CMK (cell line): Measurements from ENCODE around the gene TBR1.

Source experiments
- DNase-seq: peaks from one replicate; pipeline ENCODE4 v3.0.0-alpha.2; 2010; ENCODE audit warnings: low read depth

Gene TBR1

DNA sequence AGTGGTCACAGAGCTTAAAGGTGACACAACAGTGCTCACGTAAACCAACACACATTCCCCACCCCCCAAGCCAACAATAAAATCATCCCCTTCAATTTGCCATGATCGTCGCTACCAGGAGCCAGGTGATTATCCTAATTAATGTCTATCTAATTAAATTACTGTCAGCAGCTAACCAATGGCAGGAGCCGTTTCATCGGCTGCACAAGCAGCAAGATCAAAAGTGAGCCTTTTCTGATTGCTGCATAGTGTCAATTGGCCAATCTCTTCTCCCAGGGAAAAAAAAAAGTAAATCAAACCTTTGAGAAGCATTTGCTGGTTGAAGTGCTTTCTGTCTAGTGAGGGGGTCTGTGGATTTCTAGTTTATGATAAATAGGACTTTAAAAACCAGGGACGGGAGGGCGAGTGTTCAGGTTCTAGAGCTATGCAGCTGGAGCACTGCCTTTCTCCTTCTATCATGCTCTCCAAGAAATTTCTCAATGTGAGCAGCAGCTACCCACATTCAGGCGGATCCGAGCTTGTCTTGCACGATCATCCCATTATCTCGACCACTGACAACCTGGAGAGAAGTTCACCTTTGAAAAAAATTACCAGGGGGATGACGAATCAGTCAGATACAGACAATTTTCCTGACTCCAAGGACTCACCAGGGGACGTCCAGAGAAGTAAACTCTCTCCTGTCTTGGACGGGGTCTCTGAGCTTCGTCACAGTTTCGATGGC lies at the start of gene TBR1:
Gene TBR1 (plus strand): TSS at position 311 of the 721 bp plus-strand sequence. CDS start 114 bp downstream, at position 425.
- DNase-seq, result no peak

DNA sequence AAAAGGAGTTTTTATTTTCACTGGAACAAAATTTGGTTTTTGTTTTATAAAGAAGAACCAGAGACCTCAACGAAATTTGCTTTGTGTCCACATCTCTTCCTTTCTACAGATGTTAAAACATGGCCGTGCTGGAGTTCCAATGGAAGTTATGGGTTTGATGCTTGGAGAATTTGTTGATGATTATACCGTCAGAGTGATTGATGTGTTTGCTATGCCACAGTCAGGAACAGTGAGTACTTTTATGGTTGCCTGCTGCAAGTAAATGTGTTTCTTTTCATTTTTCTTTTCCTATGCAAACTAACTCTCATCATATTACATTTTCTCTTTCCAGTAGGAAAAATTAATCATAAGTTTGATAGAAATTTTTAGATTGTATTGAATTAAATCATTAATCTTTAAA lies 48.4 kb upstream of the TBR1 start:
- DNase-seq, result no peak

DNA sequence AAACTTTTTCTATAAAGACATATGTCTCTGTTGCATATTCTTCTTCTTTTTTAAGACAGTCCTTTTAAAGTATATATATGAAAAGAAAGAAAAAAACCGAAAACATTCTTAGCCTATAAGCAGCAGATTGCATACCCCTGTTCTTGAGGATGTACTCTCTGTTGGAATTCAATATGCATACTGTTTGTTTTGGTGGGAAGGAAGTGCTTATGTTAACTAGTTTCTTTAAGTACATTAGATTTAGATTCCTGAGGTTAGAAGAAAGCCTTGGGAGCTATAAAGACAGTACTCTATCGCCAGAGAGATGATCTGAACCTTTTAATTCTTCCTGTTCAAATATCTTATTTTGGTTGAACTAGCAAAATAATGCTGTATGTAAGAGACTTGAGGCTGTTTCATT lies 46.8 kb upstream of the TBR1 start:
- no peak for DNase-seq

DNA sequence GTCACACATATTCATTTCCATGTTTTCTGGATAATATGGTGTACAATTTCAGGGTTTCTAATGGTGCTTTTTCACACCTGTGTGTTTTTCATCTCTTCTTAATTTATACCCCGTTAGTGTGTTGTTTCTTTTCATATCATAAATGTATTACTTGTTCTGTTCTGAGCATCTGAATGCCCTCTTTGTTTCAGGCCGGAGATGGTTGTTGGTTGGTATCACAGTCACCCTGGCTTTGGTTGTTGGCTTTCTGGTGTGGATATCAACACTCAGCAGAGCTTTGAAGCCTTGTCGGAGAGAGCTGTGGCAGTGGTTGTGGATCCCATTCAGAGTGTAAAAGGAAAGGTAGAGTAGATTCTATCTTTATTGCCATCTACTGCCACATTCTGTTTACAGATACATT lies 45.1 kb upstream of the TBR1 start:
- DNase-seq, result no peak

DNA sequence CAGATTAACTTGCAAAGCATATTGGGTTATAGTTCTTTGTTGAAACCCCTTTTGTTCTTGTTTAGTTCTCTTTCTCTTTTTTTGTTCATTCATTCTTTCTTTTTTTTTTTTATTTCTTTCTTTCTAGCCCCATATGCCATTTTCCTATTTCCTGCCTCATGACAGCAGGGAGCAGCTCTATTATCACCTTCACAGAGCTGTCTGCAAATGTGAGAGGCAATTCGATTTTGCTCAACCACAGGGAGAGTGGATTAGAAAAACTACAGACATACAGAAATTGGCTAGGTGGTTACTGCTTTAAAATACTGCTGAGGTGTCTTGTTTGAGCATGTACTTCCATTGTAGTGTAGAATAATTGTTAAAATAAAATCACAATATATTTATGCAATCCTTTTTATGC lies 44.2 kb upstream of the TBR1 start:
- DNase-seq, result no peak

DNA sequence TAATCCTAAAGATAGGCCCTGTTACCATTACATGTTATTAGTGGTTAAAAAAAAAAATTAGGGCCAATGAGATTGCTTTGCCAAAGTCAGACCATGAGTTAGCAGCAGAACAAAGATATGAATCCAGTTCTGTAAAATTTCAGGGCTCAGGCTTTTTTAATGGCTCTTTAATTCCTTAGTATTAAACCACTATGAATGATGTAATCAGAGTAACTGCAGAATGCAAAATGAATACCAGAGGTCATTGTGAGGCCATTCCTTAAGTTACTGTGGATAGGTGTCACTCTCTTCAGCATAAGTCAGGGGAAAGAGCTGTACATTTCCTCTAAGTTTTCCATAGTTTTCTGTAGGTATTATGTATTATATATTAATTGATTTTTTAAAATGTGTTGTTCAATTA lies 42.2 kb upstream of the TBR1 start:
- no peak for DNase-seq

DNA sequence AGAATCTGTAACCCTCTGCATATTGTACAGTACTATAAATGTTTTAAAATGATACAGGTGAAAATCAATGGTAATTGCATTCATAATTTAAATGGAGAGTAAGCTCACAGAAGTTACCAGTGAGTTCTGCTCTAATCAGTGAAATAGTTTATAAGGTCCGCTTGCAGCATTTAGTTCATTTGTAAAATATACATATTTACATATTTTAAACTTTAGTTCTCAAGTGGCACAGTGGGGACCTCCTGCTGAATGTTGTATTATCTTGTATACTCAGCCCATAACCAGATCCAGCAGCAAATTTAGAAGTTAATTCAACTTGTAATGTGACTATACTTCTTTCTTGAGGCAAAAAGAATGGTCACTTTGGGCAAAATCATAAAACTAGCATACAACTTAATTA lies 41.7 kb upstream of the TBR1 start:
- DNase-seq, result no peak

DNA sequence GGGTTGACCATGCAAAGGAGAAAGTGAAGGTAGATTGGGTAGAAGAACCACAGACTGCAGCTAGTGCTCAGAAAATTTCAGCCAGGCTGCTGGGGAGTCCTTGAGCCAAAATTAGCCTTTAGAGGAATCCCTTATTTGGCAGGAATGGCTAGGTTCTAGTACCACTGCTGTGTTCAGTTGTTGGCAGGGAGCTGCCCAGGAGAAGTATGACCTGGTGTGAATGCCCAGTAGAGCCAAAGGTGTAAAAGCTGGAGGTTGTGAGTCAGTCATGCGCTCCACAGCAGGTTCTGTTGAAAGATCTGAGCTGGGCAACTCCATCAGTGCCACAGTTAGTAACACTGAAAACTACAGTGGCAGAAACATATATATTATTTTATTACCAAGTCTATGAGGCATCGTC lies 36.4 kb upstream of the TBR1 start:
- no peak for DNase-seq

DNA sequence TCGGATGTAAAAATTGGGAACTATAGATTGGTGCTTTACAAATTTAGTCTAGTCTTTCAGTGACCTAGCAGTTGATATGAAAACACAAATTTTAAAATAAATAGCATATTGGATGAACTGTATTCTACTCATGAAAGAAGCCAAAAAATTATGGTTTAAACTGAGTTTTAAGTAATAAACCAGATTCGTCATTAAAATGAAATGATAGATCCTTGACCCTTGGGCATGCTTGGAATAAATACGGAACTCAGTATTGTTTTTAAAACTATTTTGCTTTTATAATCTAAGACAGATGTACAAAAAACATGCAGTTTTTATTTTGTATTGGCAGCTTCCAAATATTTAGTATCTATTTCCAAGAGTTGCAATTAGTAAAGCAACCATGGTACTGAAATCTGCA lies 34.6 kb upstream of the TBR1 start:
- no peak for DNase-seq

DNA sequence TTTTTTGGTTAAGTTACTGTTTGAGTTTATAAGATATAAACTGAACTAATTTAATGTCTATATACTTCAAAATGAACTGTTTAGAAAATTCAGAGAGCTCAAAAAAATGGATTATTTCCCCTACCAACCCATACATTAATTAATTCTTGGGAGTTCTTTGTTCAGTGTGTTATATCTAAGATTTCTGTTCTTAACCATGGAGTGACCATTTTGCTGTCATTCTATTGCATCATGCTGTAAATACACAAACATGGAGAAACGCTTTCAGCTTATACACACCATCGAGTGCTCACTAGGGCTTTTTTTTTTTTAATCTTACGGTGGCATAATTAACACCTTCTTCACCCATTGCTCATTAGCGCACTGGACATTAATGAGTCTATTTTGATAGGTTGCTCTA lies 33.4 kb upstream of the TBR1 start:
- DNase-seq, result no peak

DNA sequence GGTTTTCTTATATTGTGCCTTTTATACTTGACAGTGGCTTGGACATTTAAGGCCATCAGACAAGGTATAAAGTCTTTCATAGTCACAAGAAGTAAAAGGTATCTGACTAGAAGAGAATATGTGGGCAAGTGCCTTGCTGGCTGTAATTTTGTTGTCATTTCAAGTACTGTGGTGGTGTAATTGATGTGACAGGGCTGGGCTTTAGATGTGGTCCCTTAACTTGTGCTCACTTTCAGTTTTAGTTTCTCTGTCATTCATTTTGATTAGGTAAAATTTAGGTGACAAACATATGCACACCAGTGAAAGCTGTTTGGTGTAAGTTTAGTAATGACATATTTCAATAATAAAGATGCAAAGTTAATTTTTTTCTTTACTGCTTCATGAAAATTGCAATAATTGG lies 31.2 kb upstream of the TBR1 start:
- no peak for DNase-seq

DNA sequence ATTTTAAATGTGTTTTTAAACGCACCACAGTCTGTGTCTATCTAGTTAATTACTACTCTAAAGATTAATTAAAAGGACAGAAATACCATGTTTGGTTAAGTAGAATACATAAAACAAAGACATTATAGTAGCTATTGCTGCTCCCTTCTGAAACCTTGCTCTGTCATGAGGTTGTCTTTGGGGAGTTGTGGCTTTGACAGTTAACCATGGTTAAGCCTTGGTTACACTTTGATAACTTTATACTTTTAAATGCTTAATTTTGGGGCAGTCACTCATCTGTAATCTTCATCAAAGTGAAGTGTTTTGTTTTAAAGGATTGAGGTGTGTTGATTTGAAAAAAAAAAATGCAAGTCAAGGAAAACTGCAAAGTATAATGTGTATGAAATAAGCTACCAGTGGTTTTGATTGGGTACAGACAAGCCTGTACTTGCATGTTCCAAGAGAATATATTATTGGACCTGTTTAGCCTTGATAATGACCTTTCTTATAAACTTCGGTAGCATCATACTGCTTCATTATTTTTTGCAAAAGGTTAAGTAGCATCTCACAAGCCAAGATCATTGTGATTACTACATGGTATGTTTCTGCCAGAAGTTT lies 29.8 kb upstream of the TBR1 start:
- DNase-seq, result no peak

DNA sequence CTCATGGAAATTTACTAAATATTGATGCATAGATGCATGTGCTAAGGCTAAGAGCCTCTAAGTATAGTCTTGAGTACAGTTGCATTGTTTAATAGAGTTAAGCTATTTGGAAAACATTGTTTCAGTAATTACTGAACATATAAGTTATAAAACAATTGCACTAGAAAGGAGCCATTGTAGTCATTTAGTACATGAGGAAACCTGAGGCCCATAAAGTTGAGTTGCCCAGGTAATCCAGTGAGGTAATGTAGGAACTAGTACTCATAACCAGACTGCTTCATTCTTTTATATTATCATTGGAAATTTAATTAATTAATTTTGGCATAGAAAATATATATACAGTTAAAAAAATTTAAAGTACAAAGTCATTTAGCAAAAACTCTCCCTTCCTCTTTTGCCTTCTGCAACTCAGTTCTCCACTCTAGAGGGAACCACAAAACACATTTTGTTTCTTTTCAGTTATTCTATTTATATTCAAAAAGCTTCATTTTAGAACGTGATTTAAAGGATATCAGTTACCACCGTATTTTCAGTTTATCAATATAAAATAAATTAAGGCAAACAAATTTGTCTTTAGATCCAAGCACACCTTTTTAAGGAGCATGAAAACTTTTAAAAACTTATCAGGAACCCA lies 27.8 kb upstream of the TBR1 start:
- no peak for DNase-seq

DNA sequence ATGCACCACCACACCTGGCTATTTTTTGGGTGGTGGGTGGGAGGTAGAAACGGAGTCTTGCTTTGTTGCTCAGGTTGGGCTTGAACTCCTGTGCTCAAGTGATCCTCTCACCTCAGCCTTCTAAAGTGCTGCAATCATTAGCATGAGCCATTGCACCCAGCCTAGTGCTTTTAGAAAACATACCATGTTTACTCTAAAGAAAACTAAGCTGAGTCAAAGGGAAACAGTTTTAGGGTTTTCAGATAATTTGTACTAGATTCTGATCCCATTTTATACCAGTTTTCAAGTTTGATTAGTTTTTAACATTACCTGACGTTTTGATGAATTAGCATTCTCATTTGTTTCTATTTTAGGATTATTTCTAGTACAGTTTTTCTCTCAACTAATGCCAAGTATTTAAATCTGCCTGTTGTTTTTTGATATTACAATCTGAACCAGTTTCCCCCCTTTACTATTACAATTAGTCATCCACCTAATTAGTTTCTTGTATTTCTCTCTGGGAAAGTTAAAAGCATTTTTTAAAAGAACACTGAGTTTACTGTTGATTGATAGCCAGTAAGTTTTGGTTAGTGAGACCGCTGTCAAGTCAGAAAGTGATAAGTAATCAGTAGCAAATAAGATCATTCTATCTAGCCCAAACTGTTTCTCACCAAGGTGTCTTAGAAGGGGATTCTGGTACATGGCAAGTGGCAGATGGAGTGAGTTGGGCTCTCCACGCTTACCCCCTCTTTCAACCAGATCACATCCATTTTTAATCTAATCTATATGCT lies 24.2 kb upstream of the TBR1 start:
- DNase-seq, result no peak

DNA sequence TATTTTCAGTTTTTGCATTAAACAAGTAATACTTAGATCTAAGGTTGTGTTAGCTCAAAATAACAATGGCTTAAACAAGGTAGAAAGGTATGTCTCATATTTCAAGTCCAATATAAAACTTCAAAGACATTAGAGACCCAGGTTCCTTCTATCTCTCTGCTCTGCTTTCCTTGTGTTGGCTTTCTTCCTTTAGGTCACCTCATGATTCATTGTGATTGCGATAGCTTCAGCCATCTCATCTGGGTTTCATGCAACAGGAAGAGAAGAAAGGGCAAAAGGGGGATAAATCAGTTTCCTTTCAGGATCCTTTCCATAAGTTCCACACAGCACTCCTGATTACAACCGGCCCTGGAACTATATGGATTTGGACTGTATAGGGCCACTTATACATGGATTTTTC lies 16.0 kb upstream of the TBR1 start:
- DNase-seq, result no peak

DNA sequence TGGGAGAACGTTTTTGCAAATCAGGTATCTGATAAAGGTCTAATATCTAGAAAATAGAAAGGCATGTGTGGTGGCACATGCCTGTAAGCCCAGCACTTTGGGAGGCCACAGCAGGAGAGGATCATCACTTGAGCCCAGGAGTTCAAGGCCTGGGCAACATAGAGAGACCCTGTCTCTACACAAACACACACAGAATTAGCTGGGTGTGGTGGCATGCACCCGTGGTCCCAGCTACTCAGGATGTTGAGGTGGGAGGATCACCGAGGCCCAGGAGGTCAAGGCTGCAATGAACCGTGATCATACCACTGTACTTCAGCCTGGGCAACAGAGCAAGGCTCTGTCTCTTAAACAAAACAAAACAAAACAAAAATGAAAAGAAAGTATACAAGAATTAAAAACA lies 13.8 kb upstream of the TBR1 start:
- no peak for DNase-seq

DNA sequence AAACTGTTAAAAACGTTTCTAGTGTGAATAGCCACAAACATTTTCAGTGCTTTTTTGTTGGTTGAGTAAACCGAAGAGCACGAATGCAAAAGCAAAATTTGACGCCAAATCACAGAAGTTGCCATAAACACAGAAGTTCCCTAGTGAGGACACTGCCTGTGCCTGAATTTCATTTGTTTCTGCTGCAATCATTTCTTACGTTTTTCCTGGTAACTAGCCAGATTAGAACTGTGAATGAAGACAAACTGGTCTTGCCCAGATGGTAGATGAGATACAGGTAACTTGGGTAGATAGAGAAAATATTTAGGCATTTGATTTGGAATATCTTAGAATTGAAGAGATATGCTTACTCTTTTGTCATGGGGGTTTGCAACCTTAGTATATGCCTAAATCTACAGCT lies 9.8 kb upstream of the TBR1 start:
- DNase-seq, result no peak

DNA sequence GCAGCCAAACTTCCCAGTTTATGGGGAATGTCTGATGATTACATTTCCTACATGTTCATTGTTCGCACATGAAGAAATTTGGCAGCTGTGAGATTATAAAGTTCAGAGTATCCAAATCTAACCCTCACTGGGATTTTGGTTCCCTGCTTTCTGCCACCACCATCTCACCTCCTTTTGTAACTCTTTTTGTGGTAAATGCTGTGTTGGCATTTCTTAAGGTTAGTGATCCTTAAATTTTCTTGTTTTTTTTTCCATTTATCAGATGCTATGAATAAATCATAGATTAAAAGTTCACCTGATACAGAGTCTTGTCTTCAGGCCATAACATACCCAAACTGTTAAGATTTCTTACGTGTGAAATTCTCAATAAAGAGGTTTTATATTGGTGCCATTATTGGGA lies 8.5 kb upstream of the TBR1 start:
- no peak for DNase-seq

DNA sequence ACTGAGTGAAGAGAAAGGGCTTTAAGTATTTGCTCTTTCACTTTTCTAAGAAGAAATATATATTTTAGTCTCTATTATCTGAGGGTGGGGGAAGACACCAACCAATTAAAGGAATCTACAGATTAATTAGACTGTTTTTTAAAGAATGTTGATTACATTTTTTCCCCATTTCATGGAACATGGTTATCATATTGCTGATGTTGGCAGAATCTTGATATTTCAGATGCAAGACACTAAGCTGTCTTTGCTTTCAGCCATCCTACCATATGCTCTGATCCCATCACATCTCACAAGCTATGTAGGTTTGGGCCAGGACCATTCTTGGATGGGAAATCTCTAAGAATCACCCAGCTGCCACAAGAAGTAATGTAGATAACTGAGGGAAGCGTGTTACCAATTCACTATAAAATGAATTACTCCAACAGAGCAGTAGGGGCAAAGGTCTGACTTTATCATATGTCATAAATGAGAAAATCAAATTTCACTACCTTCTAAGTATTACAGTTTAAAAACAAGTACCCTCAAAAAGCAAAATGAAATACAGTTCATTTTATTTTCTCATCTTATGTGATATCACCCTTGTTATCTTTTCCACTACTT lies 6.7 kb upstream of the TBR1 start:
- no peak for DNase-seq

DNA sequence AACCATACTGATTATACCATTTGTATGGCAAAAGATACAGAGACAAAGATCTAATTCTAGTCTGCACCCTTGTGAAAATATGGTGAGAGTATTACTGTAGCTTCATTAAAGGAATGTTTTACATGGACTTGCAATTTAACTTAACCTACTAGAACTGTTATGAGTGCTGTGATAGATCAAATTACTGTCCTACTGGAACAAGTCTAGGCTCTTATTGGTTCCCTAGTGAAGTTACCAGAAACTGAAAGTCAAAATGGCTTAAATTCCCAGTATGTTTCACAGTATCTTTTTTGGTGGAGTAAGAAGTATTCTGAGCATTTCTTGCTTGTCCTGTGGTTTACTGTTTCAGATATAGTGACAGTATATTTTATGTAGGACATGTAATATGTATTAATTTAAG lies 3.8 kb upstream of the TBR1 start:
- no peak for DNase-seq

DNA sequence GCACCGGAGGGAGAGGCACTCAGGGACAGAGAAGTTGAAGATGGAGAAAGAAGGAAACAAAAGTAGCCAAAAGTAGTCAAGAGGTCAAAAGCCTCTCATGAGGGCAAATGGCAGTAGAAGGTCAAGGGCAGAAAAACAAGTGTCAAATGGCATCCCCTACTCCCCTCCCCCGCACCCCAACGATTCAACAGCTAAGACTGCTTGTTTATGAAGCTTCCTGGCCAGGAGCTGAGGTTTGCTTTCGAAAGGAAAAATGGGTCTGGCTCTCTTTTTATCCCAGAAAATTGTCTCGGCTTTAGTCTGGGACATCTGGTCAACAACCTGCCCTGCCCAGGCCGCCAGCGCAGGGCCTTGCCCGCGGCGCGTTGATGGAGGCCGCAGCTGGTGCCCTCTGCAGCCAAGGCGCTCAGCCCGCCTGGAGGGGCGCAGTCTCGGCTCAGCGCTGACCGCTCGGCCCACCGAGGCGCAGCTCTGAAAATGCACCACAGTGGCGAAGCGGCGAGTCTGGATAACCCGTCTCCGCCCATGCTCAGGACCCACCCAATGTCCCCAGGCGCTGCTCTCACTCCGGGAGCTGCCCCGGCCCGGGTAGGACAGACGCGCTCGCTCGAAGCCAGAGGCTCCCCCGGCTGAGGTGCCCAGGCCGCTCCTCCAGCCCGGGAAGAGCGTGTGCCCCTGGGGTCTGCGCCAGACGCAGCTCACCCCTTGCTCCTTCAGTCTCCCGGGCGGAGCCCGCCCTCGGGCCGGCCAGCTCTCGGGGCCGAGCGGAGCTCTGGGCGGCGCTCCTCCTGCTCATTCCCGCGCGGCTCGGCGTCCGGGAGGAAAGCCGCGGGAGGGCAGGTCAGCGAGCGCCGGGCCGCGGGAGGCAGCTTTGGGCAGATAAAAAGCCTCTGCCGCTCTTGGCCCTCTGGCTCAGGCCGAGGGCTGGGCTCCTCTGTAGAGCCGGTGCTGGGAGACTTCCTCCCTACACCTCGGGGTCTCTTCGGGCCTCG lies 1.8 kb upstream of the TBR1 start:
- no peak for DNase-seq
